Testis (tissue), 2 donors: ENCODE measurements around the gene GALR3.

Source experiments
- CTCF ChIP-seq, 3 experiments: fragments of 450-650 bp in 2 of 3; fragments of 200-600 bp in 1 of 3; sonication (generic) in 1 of 3; IDR thresholded peaks; one replicate each; pipeline ENCODE4 v1.5.1; 2016 to 2019; ENCODE audit warnings: antibody characterized with exemption in 3 of 3, mild to moderate bottlenecking in 2 of 3, moderate library complexity in 1 of 3
- POLR2A ChIP-seq: fragments of 450-650 bp; IDR thresholded peaks from one replicate; pipeline ENCODE4 v1.6.1; 2017; ENCODE audit warnings: antibody characterized with exemption, mild to moderate bottlenecking, moderate library complexity

- TF ChIP-seq CTCF (IDR thresholded peaks at IDR 0.05) (no peak), POLR2A (no peak)
These were observed 25.5 kb downstream of the GALR3 start for GRCh38 chr22:37848587-37849088.
